Raji (cell line): Measurements from ENCODE around the gene HIGD1B.
A peak's percentile ranks its signal among the peaks of the same experiment; 100 is the strongest.

Experiments used
- POLR2A ChIP-seq: IDR thresholded peaks from 2 replicates; pipeline ENCODE4 v1.6.1; 2011; ENCODE audit warnings: low read depth, low read length, control low read depth; ENCODE audit not compliant: insufficient read depth

HIGD1B gene

DNA sequence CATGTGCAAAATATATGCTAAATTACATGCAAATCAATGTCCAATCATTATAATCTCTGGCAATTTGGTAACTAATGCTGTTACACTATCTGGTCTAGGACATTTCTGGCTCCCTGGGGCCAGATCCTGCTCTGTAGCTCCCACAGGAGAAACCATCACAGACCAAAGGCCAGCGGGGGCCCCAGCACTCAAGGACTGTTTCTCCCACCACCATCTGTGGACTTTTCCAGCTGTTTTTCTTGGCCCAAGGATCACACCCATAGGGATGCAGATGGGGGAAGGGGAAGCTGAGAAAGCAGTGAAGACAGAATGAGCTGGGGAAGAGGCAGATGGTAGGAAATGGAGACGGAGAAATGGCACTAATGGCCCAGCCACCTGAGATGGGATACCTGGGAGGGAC, at the start of gene HIGD1B:
Gene HIGD1B, plus strand, starts transcription at position 298 of the 400 bp plus-strand sequence. CDS start 270 bp downstream, outside the sequence.
- TF ChIP-seq POLR2A = no peak

GRCh38 chr17:44798356-44798755, 49.3 kb upstream of the HIGD1B start:
- no peak for TF ChIP-seq POLR2A

DNA sequence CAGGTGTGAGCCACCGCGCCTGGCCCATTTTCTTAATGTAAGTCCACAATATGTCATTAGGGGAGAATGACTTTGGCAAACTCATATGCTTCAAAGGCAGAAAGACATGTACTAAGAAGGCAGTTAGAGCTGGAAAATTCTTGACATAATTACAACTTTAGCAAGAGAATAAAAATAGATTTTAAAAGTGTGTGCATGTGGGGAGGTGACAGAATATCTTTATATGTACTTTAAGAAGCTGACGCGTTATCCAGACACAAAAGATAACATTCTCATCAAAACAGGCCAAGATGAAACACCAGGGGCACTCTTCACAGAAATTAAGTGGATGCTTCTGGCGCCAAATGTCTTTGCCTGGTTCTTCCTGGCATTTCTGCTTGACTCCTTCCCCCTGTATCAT, 45.8 kb upstream of the HIGD1B start:
- no peak for TF ChIP-seq POLR2A

DNA sequence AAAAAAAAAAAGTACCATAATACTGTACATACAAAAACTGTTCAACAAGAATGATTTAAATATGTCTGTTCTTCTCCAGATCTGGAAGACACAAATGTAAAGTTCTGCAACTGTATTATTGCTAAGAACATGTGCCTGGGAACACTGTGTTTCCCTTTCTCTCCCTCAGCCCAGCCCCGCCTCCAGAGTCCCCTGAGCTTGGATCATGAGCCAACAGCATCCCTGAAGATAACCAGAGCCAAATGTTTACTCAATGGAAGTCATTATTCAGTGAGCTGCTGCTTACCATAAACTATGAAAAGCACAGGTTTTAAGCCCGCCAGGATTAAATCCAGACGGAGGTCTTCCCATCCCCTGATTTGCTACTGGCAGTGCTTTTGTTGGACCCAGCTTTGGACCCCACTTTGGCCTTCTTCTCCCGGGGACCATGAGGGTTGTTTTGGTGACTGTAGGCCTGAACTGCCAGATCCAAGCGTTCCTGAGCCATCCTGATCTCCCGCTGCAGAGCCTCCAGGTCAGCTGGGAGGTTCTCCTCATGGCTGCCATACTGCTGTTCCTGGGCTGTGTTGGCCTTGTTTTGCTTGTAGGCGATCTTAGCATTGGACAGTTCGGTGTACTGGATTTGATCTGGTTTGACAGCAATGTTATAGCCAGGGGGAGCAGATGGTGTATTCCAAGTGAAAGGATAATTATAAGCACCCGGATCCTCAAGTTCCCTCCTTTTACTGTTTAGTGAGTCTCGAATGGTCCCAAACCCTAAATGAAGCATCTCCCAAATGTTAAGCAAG, 43.2 kb upstream of the HIGD1B start:
- no peak for TF ChIP-seq POLR2A

DNA sequence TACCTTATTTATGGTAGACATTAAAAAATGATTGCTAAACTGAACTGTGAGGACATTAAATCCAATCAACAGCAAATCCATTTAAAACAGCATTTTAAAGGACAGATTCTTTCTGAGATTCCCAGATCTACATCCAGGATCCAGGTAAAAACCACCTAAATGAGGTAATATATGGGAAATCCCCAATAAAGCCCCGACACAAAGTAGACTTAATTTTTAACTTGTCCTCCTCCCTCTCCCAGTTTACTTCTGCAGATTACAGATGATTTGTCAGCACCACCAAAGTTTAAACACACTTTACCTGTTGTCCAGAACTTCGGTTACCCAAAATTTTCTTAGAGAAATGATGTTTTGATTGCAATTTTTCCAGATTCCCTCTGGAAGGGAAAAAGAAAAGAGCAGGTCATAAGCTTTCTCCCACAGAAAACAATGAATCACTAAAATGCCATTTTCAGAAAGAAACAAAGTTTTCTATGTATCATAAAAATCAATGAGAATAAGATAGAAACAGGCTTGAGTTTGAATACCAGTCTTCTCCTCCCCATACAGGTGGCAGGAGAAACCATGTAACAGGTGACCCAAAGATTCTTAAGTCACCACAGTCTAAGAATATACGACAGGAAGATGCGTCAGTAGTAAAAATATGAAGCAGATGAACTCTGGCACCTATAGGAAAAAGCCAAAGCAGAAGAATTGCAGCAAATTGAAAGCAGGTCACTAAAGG, 40.4 kb upstream of the HIGD1B start:
- TF ChIP-seq POLR2A = no peak

- TF ChIP-seq POLR2A = no peak
Observed at GRCh38 chr17:44807817-44808155, 39.9 kb upstream of the HIGD1B start.

DNA sequence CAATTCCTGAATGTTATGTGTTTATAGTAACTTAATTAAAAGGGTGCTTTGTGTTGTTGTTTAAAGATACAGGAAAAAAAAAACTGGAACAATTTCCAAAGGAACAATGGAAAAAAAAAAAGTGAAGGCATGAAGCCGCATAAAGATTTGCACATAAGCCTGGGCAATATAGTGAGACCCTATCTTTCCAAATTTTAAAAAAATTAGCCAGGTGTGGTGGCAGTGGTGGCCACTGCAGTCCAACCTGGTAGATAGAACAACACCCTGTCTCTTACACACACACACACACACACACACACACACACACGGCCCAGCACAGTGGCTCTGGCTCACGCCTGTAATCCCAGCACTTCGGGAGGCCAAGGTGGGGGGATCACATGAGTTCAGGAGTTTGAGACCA, 39.5 kb upstream of the HIGD1B start:
- TF ChIP-seq POLR2A = no peak

GRCh38 chr17:44812263-44812662, 35.4 kb upstream of the HIGD1B start:
- no peak for TF ChIP-seq POLR2A

GRCh38 chr17:44820631-44821212, 27.0 kb upstream of the HIGD1B start:
- TF ChIP-seq POLR2A = no peak

- no peak for TF ChIP-seq POLR2A
Observed at GRCh38 chr17:44826123-44826790, 21.4 kb upstream of the HIGD1B start.

DNA sequence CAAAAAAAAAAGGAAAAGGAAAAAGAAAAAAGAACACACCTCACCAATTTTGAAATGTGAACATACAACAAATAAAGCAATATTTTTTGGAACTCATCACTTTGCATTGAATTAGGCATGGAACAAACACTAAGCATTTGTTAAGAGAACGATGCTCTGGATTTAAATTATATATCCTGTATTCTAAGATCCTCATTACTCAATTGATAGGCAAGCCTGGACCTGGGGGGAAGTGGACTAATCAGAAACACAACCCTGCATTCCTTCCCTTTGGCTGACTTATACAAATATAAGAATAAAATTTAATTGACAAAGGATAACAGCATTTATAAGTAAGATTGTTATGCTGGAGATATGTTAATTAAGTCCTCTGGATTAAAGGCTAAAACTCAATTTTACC, 19.8 kb upstream of the HIGD1B start:
- TF ChIP-seq POLR2A = no peak

DNA sequence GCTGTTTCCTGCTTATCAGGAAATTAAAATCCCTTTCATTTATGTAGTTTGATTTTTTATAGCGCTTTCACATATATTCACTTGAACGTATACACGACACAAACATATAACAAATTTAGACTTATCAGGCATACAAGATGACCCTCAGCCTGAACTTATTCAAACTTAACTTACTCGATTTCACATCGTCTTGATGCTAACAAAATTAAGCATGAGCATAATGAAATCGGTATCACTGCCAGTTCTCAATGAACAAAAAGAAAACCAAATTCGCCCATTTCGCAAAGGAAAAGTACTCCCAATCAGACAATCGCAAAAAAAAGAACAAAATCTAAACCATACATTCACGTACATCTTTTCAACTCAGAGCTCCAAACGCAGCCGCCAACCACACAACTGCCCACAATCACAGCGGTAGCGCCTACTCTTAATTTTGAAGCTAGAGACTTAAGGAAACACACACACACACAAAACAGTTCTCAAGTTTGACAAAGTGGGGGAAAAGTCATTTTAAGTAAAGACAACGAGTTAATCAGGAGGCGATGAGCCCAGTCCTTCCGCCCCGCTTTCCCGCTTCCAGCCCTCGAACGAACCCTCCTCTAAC, 18.7 kb upstream of the HIGD1B start:
- TF ChIP-seq POLR2A = no peak

- peak; percentile 28 for TF ChIP-seq POLR2A
Observed at GRCh38 chr17:44829523-44830358, 17.9 kb upstream of the HIGD1B start, which contains the start of gene GJC1. Gene GJC1 (minus strand): TSS chr17:44830287. CDS start chr17:44805817, 24,470 bp downstream.
